ENCODE measurements around the gene CST4.
"Not testable (repeated sequence)": the region's sequence is repeated elsewhere in the genome, so short reads cannot be mapped to it uniquely, and the experiment has no call there.

Gene CST4, protein sequence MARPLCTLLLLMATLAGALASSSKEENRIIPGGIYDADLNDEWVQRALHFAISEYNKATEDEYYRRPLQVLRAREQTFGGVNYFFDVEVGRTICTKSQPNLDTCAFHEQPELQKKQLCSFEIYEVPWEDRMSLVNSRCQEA

DNA sequence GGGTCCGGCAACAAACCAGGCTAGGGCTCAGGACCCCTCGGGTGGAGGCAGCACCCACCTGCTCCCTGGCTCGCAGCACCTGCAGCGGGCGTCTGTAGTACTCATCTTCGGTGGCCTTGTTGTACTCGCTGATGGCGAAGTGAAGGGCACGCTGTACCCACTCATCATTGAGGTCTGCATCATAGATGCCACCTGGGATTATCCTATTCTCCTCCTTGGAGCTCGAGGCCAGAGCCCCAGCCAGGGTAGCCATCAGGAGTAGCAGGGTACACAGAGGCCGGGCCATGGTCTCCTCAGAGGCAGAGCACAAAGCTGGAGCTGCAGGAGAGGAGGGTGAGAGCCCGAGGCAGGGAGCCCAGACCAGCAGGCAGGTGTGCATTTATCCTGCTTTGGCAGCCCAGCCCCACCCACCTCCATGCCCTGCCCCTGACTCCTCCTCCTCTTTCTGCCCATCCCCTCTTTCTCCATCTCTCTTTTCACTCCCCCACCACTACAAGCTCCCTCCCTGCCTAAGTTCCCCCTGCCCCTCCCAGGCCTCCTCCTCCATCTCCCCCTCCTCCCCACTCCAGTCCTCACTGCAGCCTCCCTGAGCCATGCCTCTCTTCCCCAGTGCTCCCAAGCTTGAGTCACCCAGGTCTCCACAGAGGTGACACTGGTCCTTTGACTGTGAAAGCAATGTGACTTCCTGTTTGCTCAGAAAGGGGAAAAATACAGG is at the start of gene CST4:
Gene CST4, minus strand, starts transcription at position 355 of the 715 bp plus-strand sequence. Its CDS starts 69 bp downstream, at position 286.
- DNase-seq (ENCODE audit: low read depth): not testable (repeated sequence)

DNA sequence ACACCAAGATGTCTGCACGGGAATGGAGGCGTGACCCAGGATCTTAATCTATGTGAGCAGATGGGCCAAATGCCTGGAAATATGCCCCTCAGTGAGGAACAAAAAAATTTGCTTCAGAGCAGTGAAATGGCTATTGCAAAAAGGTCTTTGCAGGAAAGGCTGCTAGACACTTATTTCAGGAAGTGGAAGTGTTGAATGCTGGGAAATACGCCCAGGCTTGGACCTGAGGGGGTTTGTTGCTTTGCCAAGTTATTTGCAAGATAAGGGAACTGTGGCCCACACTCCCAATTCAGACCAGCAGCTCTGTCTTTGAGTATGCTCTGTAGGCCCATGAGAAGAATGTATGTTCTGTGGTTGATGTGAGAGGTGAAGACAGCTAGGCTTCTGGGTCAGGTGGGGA is 46.6 kb upstream of the CST4 start:
- not testable (repeated sequence) for DNase-seq (ENCODE audit: low read depth)

DNA sequence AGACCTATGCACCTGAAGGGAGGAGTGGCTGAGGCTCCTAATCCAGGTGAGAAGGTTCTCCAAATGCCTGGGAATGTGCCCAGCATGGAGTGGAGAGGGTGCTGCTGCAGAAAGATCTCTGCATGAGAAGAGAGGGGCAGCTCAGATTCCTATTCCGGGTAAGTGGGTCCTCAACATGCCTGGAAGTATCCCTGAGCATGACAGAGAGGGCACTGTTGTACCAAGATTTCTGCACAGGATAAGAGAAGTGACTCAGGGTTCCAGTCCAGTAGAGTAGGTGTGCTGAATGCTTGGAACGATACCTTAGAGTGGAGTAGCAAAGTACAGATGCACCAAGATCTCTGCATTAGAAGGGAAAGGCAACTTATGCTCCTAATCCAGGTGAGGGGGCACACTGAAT is 46.1 kb upstream of the CST4 start:
- DNase-seq (ENCODE audit: low read depth): not testable (repeated sequence)

DNA sequence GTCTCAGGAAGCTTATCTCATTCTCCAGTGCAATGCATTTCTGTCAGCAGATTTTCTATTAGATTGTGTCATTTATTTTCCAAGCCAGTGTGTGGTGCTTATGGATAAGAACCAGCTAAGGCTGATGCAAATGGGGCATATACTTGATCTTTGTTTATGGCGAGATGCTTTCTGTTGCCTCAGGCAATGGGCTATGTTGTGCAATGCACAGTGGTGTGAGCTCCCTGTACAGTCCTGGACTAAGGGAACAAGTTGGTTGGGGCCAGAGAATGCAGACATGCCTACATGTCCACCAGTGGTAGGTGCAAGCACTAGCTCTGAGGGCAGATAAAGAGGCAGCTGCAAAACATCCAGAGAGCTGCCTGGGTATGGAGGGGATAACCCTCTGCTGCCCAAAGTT is 45.6 kb upstream of the CST4 start:
- DNase-seq (ENCODE audit: low read depth): not testable (repeated sequence)

DNA sequence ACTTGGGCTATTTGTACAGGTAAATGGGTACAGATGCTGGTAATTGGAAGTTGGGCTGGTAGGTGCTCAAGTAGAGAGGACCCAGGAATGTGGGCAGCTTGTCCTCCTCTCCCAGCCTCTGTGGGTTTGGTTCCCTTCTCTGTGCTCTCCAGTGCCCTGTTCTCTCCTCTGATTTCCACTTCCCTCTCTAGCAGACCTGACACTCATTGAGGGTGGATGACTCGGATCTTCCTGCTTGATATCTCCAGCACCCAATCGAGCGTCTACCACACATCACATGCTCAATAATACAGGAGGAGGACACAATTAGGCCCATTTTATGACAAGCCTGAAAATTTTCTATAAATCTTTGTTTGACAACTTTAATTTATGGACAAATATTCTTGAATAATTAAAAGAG is 38.2 kb upstream of the CST4 start:
- DNase-seq (ENCODE audit: low read depth): no peak

DNA sequence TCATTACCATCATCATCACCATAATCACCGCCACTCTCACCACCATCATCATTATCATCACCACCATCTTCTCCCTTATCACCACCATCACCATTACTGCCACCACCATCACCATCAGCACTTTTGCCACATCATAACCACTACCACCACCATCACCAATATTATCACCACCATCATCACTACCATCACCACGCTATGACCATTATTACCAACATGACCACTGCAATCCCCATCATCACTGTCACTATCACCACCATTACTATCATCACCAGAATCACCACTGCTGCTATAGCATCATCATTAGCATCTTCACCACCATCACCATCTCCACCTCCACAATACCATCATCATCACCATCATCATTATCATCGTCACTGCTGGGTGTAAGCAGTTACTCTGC is 36.3 kb upstream of the CST4 start:
- DNase-seq (ENCODE audit: low read depth): no peak

DNA sequence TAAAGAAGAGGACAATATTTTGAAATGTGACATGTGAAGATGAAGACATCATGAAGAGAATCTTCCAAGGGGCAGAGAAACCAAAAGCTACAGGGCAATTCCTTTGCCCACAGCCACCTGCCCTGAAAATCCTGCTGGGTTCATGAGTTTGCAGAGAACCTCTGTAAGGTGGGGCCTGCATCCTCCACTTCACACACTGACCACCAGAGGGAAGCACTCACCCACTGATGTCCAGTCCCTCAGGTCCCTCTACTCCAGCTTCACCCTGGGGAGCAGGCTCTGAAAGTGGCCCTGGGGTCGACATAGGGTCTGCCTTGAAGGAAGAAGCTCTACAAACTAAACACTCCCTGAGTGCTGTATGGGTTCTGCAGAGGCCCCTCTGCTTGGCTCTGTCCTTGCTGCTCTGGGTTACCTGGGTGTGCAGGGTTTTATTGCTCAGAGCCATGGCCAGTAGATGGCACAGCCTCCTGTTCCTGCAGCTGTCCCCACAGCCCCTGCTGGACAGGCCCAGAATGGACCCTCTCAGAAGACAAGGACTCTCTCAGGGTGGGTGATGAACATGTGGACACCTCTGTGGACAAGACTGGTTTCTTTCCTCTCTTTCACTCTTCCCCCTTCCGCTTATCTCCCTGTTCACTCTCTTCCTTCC is 34.9 kb upstream of the CST4 start:
- DNase-seq (ENCODE audit: low read depth): not testable (repeated sequence)

DNA sequence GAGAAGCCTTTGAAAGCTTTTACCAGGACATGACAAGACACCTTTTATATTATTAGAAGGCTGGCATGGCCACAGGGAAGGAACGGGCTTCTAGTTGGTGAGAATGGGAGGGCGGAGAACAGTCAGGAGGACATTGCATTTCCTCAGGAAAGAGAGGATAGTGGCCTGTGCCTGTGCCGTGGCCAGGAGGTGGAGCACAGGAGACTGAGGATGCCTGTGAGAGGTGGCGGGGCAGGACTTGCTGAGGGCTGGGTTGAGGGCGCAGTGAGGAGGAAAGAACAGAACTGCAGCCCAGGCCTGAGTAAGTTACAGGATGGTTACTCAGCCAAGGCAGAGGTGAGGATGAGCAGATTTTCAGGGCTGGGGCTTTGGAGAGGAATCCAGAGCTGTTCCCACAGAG is 34.0 kb upstream of the CST4 start:
- DNase-seq (ENCODE audit: low read depth): not testable (repeated sequence)

DNA sequence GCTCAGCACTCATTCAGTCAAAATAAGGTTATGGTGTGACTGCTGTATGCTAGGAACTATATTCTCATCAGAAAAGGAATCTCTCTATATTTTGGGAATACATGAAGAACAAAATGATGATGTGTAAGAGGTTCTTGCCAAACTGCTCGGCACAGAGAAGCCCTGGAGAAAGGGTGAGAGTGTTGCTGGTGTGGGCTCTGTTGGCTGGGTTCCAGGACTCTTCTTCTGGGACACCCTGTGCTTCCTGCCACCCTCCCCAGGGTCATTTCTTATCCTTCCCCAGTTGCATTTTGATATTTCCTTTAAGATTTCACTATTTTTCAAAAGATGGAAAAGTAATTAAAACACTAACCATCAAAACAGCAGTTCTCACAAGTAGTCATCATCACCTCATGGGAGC is 33.1 kb upstream of the CST4 start:
- DNase-seq (ENCODE audit: low read depth): no peak

DNA sequence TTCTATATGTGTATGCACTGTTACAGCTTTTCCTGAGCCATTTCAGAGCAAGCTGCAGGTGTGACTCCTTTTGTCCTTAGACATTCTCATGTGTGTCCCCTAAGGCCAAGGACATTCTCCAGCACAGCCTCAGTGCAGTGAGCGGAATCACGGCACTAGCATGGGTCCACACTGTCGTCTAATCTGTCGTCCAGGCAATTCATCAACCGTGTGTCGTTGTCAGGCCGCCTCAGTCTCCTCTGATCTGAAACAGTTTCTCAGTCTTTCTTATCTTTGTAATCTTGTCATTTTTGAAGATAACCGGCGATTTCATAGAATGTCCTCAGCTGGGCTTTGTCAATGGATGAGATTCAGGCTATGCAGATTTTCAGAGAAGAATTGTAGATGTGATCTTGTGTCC is 30.5 kb upstream of the CST4 start:
- not testable (repeated sequence) for DNase-seq (ENCODE audit: low read depth)

DNA sequence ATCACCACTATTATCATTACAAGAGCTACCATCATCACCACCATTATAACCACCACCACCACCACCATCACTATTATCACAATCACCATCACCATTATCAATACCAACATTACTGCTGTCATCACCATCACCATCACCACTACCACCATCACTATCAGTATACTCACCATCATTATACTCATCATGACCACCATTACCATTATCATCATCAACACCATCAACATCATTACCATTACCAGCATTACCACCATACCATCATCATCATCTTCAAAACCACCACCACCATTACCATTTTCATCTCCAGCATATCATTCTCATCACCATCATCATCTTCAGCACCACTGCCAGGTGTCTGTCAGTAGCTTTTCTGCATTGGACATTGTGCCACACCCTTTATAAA is 22.9 kb upstream of the CST4 start:
- DNase-seq (ENCODE audit: low read depth): not testable (repeated sequence)

DNA sequence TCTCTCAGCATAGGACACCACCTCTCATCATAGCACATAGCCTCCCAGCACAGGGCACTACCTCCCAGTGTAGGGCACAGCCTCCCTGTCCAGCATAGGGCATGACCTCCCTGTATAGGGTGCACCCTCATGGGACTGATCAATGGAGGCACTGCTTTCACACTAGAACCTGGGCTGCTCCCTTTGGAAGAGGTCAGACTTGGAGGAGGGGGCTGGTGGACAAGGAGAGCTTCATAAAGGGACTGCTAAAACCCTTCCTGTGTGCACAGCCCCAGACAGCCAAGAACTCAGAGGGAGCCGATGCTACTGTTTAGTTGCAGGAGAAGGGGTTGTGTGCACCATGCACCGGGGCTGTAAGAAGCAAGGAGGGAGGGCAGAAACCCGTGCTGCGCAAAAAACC is 21.9 kb upstream of the CST4 start:
- no peak for DNase-seq (ENCODE audit: low read depth)

DNA sequence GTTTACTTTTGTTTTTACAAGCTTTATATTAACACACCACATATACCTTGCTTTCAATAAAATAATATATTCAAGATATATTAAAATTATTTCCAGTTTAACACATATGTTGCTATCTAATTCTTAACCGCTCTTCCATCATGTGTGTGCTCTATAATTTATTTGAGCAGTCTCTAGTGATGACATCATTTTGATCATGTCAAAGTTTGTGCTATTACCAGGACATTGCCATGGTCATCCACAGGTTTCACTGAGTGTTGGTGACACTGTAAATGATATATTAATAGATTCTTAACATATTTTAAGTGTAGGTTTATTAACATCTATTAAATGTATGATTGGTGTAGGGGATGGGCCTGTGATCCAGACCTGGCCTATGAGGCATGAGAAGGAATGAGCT is 17.1 kb upstream of the CST4 start:
- no peak for DNase-seq (ENCODE audit: low read depth)

DNA sequence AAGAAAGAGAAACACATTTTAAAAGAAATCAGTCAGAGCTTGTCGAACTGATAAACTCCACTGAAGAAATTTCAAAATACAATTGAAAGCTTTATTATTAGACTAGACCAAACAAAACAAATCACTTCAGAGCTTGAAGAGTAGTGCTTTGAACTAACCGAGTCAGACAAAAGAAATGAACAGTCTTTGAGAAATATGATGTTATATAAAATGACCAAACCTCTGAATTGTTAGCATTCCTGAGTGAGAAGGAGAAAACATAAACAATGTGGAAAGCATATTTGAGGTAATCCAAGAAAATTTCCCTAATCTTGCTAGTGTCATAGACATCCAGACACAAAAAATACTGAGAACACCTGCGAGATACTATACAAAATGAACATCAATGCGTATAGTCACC is 13.2 kb upstream of the CST4 start:
- peak; percentile 16 for DNase-seq (ENCODE audit: low read depth)

DNA sequence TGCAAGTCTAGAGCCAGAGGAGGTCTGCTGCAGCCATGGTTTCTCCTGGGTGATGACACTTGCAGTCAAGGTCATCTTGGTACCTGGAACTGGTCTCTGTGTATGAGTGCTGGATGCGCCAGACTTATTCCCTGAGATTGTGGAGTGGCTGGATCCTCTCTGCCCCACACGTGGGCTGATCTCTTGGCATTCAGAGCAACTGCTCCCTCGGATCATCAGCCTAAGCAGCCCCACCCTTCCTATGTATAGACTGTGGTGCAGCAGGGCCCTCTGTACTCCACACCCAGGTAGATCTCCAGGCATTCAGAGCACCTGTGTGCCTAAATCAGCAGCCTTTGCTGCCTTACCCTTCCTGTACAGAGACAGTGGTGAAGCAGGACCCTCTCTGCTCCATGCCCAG is 12.1 kb upstream of the CST4 start:
- no peak for DNase-seq (ENCODE audit: low read depth)

DNA sequence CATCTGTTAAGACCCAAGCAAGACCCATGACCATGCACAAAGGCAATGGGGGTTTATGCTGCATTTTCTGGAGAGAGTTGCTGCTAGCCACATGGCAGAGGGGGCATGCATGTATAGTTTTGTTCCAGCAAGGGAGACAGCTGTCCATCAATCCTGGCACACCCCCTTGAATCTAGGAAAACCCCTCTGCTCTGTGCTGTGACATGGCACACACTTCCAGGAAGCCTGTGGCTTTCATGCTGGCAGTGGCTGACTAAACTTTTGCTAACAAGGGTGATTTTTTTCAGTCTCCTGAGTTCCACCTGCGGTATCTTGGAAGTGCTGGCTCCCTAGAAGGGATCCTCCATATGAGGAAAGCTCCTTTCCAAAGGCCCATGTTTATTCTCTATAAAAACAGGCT is 9.1 kb upstream of the CST4 start:
- no peak for DNase-seq (ENCODE audit: low read depth)

DNA sequence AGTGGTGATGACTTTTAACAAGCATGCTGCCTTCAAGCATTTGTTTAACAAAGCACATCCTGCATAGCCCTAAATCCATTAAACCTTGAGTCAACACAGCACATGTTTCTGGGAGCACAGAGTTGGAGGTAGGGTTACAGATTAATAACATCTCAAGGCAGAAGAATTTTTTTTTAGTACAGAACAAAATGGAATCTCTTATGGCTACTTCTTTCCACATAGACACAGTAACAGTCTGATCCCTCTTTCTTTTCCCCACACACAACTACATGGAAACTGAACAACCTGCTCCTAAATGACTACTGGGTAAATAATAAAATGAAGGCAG is 6.2 kb upstream of the CST4 start:
- not testable (repeated sequence) for DNase-seq (ENCODE audit: low read depth)

DNA sequence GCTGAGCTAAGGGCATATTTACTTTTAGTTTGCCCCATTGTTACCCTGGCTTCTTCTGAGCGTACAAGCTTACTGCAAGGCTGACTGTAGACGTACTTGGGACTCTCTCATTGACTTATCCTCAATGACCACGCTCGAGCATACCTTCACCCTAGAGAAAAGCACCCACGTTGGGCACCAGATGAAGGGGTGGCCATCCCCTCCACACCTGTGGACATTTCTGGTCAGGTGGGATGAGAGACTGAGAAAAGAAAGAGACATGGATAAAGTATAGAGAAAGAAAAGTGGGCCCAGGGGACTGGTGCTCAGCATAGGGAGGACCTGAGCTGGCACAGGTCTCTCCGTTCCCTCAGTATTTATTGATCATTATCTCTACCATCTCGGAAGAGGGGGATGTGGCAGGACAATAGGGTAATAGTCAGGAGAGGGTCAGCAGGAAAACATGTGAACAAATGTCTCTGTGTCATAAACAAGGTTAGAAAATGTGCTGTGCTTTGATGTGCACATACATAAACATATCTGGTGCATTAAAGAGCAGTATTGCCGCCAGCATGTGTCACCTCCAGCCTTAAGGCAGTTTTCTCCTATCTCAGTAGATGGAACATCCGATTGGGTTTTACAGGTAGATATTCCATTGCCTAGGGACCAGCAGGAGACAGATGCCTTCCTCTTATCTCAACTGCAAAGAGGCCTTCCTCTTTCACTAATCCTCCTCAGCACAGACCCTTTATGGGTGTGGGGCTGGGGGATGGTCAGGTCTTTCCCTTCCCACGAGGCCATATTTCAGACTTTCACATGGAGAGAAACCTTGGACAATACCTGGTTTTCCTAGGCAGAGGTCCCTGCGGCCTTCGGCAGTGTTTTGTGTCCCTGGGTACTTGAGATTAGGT is 5.6 kb upstream of the CST4 start:
- not testable (repeated sequence) for DNase-seq (ENCODE audit: low read depth)

DNA sequence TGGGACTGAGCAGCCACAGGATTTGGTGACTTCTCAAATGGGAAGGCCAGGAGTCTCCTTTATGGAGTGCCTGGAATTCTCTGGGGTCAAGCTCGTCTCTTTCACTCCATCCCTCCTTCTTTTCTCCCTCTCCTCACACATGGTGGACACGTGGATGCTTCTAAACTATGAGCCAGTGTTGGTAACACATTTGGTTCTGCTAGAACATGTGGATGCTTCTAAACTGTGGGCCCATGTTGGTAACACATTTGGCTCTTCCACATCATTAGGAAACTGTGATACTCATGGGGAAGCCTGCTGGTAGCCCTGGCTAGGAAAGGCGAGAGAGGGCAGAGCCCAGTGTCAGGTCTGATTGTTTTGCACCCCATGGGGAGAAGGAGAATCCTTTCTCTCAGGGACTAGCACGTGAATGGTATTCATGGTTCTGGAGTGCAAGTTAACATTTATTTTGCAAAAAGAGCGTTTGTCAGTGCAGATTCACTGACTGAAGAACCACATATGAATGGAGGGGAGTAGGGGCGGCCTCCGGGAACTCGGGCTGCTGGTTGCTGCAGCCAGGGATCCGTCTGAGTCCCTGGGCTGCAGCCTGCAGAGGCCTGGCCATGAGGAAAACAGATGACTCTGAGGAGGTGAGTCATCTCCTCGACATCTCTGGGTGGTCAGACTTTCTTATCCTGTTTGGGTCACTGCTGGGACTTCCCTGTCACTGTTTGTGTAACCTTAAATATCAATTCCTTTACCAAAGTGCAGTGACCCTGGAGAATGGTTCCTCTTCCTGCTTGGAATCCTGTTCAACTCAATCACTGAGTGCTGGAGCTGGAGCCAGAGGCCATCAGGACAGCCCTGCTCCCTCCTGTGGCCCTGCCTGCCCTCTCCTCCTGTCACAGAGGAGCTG is 4.1 kb upstream of the CST4 start:
- not testable (repeated sequence) for DNase-seq (ENCODE audit: low read depth)

DNA sequence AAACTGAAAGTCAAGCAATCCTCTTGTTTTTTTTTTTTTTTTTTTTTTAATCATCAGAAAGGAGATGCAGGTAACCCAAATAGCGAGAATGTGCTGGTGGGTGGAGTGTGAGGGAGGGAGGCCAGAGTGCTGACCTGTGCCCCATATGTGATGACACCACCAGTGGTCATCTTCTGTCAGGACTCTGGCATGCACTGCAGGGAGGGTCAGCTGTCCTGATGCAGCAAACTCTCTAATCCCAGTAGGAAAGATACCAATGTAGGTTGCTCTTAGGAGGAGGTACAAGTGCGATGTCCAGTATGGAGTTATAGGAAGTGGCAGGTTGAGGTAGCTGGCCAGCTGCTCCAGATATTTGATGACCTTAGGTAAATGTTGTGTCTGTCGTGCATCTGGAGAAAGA is 2.8 kb upstream of the CST4 start:
- DNase-seq (ENCODE audit: low read depth): no peak

DNA sequence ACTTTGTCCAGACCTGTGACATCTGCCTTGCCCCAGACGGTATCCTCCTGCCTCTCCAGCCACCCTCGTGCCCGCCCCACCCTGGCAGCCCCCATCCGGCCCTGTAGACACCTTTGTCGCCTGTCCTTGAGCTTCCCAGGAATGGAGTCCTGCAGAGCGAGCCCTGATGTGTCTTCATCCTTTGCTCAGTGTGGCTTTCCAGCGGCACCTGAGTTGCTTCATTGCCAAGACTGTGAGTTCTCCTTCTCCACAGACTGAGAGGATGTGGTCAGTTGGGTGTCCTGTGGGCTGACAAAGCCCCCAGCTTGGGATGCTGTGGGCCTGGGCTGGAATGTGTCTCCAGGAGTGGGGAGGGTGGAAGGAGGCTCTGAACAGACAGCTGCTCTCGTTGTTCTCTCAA is 1.7 kb upstream of the CST4 start:
- no peak for DNase-seq (ENCODE audit: low read depth)

DNA sequence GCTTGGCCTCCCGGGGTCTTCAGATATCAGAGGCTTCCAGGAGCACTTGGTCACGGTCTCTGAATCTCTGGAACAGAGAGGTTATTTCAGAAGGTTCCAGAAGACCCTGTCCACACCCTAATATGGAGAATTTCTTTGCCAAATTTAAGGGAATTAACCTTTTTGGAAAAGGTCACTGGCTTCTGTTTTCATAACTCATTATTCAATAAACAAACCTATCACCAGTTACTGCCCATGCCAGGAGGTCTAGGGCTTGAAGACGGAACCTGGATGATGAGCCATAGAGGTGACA is 507 bp upstream of the CST4 start:
- DNase-seq (ENCODE audit: low read depth): no peak
